ENCODE measurements around the gene SVIL. TPM values are rescaled to one million over a fixed set of nuclear protein-coding genes. Genes with fewer than 3 reads are reported as not detected.
A peak's percentile ranks its signal among the peaks of the same experiment; 100 is the strongest.
"Not testable (repeated sequence)": the region's sequence is repeated elsewhere in the genome, so short reads cannot be mapped to it uniquely, and the experiment has no call there.

The SVIL gene
- total RNA-seq, 1 donor from 2014 or later, result 25.1 TPM

DNA sequence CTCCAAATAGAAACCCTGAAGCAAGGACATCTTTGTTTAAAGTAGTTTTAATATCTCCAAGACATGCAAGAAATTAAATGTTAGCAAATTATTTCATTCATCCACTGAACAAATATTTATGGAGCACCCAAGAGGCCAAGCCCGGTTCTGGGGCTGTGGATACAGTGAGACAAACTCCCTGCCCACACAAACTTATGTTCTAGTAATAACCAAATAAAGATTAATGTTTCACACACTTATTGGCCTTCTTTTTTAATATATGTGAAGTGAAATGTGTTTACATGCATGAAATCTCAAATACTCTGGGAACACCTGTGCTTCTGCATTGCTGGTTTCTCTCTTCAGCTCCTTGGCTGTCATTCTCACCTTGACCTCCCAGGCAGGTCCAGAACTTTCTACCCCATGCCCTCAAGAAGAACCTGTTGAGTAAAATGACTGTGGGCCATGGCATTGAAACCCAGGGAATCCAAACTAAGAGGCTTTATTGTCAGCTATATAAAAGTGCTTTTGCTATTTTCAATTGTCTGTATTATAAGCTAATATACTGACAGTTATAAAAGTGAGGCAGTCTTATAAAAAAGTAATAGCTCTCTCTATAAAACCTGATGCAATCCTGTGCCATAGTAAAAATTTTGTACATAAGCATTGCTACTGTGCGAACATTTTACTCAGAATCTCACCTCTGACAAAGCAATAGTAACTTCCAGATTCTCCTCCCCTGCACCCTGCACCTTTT is 43.7 kb downstream of the SVIL start:
- H3K36me3 ChIP-seq, result no peaks in the 10 kb centered on the region
- no peak overlapping the region for H3K4me3 ChIP-seq
- H3F3A ChIP-seq (ENCODE audit: low read depth), result peaks cover 7% of the 10 kb centered on the region
- no peaks in the 10 kb centered on the region for H3K27me3 ChIP-seq
- H3K4me3 Mint-ChIP-seq, result no peak overlapping the region
- no peak overlapping the region for H3K27ac Mint-ChIP-seq
- H3K27me3 Mint-ChIP-seq (ENCODE audit: insufficient read depth, low read depth), result peaks cover 2% of the 10 kb centered on the region
- no peak for DNase-seq (ENCODE audit: low spot score)
- TF ChIP-seq EZH2phosphoT487 (IDR thresholded peaks at IDR 0.05) (no peak), EZH2 (IDR thresholded peaks at IDR 0.05) (no peak), CTCF (IDR thresholded peaks at IDR 0.05) (no peak)
- H2AFZ ChIP-seq (replicated peaks), result no peak overlapping the region
- H3K9me3 ChIP-seq (ENCODE audit: low read depth), result no peaks in the 10 kb centered on the region
- peaks cover 27% of the 10 kb centered on the region for H3K4me1 ChIP-seq
- H3K79me2 ChIP-seq (ENCODE audit: low read depth), result no peaks in the 10 kb centered on the region
- H3K4me1 Mint-ChIP-seq, result peaks cover 40% of the 10 kb centered on the region
- H3K4me2 ChIP-seq, result no peak overlapping the region
- no peak overlapping the region for H3K27ac ChIP-seq
- no peak overlapping the region for H3K9ac ChIP-seq
- peaks cover 2% of the 10 kb centered on the region for H3K36me3 Mint-ChIP-seq
- peaks cover 51% of the 10 kb centered on the region for H4K20me1 ChIP-seq (ENCODE audit: low read depth)
- H3K9me3 Mint-ChIP-seq, result no peaks in the 10 kb centered on the region

DNA sequence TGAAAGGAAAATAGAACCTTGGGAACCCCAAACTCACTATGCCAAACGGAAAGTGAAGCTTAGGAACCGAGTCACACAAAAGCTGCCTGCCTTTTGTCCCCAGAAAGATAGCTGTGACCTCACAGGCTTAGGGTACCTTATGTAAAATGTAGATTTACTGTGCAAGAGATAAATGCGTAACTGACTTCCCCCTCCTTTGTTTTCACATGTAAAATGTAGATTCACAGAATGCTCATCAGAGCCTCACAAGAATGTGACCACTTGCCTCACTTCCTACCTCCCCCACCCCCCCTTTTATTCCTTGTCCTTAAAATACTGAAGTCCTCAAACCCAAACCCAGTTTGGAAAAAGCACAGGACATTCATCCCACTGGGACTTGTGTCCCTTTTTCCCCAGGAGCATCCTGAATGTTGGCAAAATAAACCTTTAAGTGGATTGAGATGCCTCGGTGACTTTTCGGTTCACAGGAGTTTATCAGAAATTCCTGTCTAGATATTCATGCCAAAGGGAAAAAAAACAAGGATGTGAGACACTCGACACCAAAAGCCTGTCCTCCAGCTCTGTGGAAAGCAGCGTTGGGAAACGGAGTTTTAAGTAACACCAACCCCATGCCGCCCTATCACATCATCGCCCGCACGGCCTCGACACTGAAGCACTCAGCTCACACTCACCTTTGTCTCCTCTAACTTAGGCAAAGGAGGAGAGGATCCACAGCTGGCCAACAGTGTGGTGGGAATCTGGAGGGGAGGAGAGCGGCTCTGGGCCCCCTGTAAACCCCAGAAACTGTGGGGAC is 45.9 kb downstream of the SVIL start:
- H3K4me1 Mint-ChIP-seq, result peaks cover 53% of the 10 kb centered on the region
- no peak overlapping the region for H3K4me3 Mint-ChIP-seq
- H3K27ac Mint-ChIP-seq, result peak overlapping the region; percentile 69
- H3K27ac ChIP-seq, result no peak overlapping the region
- peaks cover 27% of the 10 kb centered on the region for H3K4me1 ChIP-seq
- peaks cover 7% of the 10 kb centered on the region for H3K27me3 Mint-ChIP-seq (ENCODE audit: insufficient read depth, low read depth)
- TF ChIP-seq CTCF (IDR thresholded peaks at IDR 0.05) (no peak), EZH2phosphoT487 (IDR thresholded peaks at IDR 0.05) (no peak), EZH2 (IDR thresholded peaks at IDR 0.05) (no peak)
- no peak overlapping the region for H3K4me3 ChIP-seq
- H3K9ac ChIP-seq, result no peak overlapping the region
- H3K79me2 ChIP-seq (ENCODE audit: low read depth), result no peaks in the 10 kb centered on the region
- no peaks in the 10 kb centered on the region for H3K36me3 ChIP-seq
- H3F3A ChIP-seq (ENCODE audit: low read depth), result peaks cover 11% of the 10 kb centered on the region
- H3K36me3 Mint-ChIP-seq, result peaks cover 4% of the 10 kb centered on the region
- H3K27me3 ChIP-seq, result no peaks in the 10 kb centered on the region
- no peaks in the 10 kb centered on the region for H3K9me3 ChIP-seq (ENCODE audit: low read depth)
- H4K20me1 ChIP-seq (ENCODE audit: low read depth), result peaks cover 71% of the 10 kb centered on the region
- no peak overlapping the region for H2AFZ ChIP-seq (replicated peaks)
- DNase-seq (ENCODE audit: low spot score), result no peak
- peak overlapping the region; percentile 55 for H3K4me2 ChIP-seq
- H3K9me3 Mint-ChIP-seq, result peaks cover 2% of the 10 kb centered on the region

- peak overlapping the region; percentile 71 for H3K4me2 ChIP-seq
- H3K4me1 Mint-ChIP-seq, result peaks cover 55% of the 10 kb centered on the region
- H3K4me3 Mint-ChIP-seq, result peak overlapping the region; percentile 76
- not testable (repeated sequence) for H3K9me3 ChIP-seq (ENCODE audit: low read depth); H3K27me3 ChIP-seq; H3K79me2 ChIP-seq (ENCODE audit: low read depth); H3K36me3 Mint-ChIP-seq; H2AFZ ChIP-seq (replicated peaks); H3K27me3 Mint-ChIP-seq (ENCODE audit: insufficient read depth, low read depth); H3K36me3 ChIP-seq; H3K9me3 Mint-ChIP-seq; H3K9ac ChIP-seq; H3K4me3 ChIP-seq; DNase-seq (ENCODE audit: low spot score); H3K27ac ChIP-seq
- H4K20me1 ChIP-seq (ENCODE audit: low read depth), result peaks cover 77% of the 10 kb centered on the region
- H3K27ac Mint-ChIP-seq, result peak overlapping the region; percentile 88
- H3K4me1 ChIP-seq, result peaks cover 27% of the 10 kb centered on the region
- H3F3A ChIP-seq (ENCODE audit: low read depth), result peaks cover 11% of the 10 kb centered on the region
Measured at GRCh38 chr10:29587750-29588628, 46.8 kb downstream of the SVIL start.

GRCh38 chr10:29587102-29587749 is 47.5 kb downstream of the SVIL start:
- not testable (repeated sequence) for H3K79me2 ChIP-seq (ENCODE audit: low read depth); H3K36me3 ChIP-seq; H2AFZ ChIP-seq (replicated peaks); H3K27me3 Mint-ChIP-seq (ENCODE audit: insufficient read depth, low read depth); H3K27ac ChIP-seq; H3K36me3 Mint-ChIP-seq; H3K9me3 Mint-ChIP-seq; H3K27me3 ChIP-seq; H3K9ac ChIP-seq; H3K4me3 ChIP-seq; H3K9me3 ChIP-seq (ENCODE audit: low read depth)
- H3K4me3 Mint-ChIP-seq, result peak overlapping the region; percentile 76
- Histone ChIP-seq H3F3A (ENCODE audit: low read depth) (peaks cover 11% of the 10 kb centered on the region), H4K20me1 (ENCODE audit: low read depth) (peaks cover 76% of the 10 kb centered on the region), H3K4me1 (peaks cover 27% of the 10 kb centered on the region), H3K4me2 (peak overlapping the region; percentile 71)
- DNase-seq (ENCODE audit: low spot score), result peak; percentile 36
- H3K4me1 Mint-ChIP-seq, result peaks cover 57% of the 10 kb centered on the region
- H3K27ac Mint-ChIP-seq, result peak overlapping the region; percentile 88
